LNCaP clone FGC (cell line): ENCODE results near the gene FLRT2.

Experiments used
- DNase-seq: peaks from one replicate; pipeline ENCODE4 v3.0.0-alpha.2; 2011; ENCODE audit warnings: low read depth
- H3K4me3 ChIP-seq: 2 replicates; pipeline ENCODE4 v1.5.1; 2011; ENCODE audit warnings: mild to moderate bottlenecking, low read depth, low read length, control low read depth
- TF ChIP-seq, protein P1 (sequence below): IDR thresholded peaks from 2 replicates; pipeline ENCODE4 v1.5.1; 2012; ENCODE audit warnings: mild to moderate bottlenecking; ENCODE audit not compliant: control insufficient read depth, insufficient read depth; ENCODE audit errors: extremely low read depth

Gene FLRT2

DNA sequence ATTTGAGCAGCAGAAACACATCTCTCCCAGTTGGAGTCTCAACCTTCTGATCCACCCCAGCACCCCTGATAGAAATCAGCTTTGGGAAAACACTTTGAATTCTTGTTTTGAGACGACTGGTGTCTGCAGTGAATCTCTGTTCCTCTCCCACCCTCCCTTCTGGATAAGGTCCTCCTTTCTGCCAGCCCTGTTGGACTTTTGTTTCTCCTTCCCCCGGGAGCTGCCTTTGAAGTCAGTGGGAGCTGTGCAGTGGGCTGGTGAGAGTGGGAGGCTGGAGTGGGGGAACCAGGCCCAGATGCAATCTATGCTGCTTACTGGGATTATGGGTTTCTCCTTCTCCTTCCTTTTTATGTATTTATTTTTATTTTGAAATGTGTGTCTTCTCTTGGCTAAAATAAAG, 49.0 kb downstream of the FLRT2 start:
- no peak for DNase-seq
- no peak overlapping the region for H3K4me3 ChIP-seq
- TF ChIP-seq, protein P1, sequence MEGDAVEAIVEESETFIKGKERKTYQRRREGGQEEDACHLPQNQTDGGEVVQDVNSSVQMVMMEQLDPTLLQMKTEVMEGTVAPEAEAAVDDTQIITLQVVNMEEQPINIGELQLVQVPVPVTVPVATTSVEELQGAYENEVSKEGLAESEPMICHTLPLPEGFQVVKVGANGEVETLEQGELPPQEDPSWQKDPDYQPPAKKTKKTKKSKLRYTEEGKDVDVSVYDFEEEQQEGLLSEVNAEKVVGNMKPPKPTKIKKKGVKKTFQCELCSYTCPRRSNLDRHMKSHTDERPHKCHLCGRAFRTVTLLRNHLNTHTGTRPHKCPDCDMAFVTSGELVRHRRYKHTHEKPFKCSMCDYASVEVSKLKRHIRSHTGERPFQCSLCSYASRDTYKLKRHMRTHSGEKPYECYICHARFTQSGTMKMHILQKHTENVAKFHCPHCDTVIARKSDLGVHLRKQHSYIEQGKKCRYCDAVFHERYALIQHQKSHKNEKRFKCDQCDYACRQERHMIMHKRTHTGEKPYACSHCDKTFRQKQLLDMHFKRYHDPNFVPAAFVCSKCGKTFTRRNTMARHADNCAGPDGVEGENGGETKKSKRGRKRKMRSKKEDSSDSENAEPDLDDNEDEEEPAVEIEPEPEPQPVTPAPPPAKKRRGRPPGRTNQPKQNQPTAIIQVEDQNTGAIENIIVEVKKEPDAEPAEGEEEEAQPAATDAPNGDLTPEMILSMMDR, result no peak

DNA sequence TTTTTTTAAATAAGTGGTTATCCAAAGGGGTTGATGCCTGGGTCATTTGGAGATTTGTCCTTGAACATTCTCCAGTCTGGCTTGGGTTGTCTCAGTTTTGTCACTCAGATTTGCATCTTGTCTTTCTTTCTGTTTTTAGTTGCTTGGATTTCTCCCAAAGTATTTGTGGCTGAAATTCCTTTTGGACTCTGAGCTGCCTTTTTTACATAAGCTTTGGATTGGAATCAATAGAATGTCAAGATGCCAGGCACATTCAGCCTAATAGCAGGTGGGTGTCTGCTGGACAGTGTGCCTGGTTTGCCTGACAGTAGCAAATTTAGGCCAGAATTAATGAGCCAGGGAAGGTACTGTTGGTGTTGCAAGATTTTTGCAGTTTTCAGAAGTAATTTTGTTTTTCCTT, 50.0 kb downstream of the FLRT2 start:
- DNase-seq, result no peak
- TF ChIP-seq, protein P1, result no peak

DNA sequence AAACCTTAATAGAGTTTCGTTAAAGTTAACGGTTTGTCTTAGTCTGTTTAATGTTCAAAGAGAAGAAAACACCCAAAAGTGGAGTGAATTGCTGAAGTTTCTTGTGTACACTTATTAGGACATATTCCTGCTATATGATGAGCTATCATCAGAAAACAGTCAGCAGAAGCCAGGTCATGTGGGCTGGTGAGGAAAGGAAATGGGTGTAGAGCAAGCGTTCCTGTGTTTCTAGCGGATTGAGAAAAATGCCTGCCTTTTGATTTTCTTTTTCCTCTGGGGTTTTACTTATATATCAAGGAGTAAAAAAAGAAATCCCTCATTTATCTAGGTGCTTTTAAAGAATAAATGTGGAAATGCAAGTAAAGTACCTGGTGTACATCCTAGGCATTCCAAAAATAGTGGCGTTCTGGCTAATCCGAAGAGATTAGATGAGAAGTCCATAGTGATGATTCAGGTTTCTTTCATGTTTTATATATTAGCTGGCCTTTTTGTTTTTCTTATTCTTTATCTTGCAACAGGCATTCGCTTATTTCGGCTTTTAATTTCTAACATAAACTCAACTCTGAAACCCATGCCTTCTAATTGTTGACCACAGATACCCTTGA, 50.7 kb downstream of the FLRT2 start:
- no peak overlapping the region for H3K4me3 ChIP-seq
- DNase-seq, result no peak
- TF ChIP-seq, protein P1, result no peak

More for the DNA sequence above, 50.0 kb downstream of the FLRT2 start:
- H3K4me3 ChIP-seq, result no peak overlapping the region

DNA sequence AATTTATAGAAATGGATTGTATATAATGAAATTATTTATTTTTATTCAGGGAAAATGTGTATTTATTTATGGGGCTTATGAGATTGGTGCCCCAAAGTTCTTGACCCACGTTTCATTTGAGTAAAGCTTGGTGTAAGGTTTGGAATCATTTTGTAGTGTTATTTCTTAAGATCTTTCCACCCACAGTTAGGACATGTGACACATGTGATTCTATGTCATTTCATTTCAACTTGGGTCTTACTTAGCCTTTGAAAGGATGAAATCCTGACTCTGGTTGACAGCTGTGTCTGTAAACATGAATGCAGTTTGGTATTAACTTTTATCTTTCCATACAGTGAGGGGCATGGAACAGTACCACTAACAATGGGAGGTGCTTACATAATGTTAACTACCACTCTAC, 51.7 kb downstream of the FLRT2 start:
- no peak for DNase-seq
- no peak overlapping the region for H3K4me3 ChIP-seq
- TF ChIP-seq, protein P1, result no peak

DNA sequence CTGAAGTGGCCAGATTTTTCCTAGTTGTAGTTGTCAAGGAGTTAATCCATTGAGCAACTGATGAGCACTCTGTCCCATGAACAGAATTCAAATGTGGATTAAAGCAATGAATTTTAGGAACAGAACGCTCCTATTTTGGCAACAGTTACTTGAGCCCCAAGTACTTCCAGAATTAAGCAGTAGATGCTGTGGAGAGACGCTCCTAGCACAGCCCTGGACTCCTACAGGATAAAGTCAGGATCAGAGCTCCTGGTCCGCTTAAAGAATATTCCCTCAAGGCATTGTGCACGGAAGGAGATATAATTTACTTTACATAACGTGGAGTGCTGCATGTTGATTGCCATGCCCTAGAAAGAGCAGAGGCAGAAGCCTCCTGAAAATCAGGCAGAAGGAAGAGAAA, 53.4 kb downstream of the FLRT2 start:
- TF ChIP-seq, protein P1, result no peak
- H3K4me3 ChIP-seq, result no peak overlapping the region
- DNase-seq, result no peak

DNA sequence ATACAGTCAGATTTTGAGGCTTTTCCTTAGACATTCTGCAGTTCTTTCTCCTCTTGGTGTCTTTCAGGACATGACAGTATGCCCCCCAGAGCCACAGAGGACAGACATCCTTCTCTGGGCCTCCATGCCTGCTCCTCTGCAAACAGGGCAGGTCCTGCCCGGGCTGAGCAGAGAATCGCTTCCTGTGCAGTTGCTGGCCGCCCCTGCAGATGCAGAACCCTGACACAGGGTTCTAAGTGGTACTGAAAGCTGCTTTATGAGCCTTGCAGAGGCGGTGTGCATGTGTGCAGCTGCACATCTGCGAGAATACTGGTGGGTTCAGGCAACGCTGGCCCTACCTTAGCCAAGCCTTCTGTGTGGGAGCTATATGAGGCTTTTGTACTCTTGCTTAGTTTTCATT, 54.5 kb downstream of the FLRT2 start:
- no peak for DNase-seq
- H3K4me3 ChIP-seq, result no peak overlapping the region
- TF ChIP-seq, protein P1, result no peak

DNA sequence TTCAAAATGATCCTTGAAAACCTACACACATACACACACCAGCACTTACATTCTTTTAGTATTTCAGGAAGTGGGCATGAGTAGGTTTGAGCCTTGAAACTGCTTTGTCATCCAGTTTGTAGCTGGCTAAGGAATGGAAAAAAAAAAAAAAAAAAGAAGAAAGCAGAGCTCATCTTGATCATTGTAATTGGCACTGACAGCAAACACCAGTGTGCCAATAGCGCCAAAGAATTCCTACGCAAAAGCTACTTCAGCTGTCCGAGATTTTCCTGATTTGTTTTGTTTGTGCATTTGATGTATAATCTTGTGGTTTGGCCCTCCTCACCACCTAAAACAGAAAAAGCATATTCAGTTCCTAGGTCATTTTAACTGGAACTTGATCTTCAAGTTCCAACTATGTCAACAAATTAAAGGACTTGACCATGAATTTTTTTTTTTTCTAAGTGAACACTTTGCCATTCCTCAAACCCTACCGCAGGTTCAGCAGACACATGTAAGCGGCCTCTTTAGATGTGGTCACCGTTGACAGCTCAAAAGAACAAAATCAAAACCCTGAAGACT, 57.3 kb downstream of the FLRT2 start:
- TF ChIP-seq, protein P1, result no peak
- no peak overlapping the region; the same call in 1 of the 2 replicates for H3K4me3 ChIP-seq

More for the DNA sequence above, 57.3 kb downstream of the FLRT2 start:
- peak; percentile 69 for DNase-seq
